ENCODE results near the gene MON2.
"Not testable (repeated sequence)": the region's sequence is repeated elsewhere in the genome, so short reads cannot be mapped to it uniquely, and the experiment has no call there.

Gene MON2

DNA sequence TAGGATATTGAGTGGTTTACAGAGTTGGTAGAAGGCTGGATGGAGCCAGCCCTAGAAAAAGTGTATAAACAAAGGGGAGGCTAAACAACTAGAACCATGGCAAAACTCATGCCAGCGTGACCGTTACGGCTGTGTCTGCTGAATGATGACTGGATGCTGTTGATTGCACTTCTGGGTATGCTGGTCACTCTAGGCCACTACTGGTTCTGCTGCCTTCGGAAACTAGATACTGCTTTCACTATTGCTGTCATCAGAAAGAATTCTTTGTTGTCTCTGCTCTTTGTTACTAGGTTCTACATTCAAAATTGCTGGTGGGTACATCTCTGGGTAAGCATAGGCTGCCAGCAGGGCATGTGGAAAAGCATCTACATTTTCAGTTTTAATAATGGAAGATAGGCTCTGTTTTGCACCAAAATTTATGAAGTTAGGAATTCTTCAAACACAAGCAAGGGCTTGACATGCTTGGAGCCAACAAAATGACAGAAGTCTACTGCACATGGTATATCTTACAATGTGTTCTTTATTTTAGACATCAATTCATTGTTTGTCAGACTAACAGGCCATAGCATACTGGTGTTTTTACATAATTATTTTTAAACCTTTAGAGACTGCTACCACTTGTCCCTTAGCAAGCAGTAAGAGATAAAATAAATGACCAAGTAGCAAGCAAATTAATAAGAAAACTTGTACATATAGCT, 15.4 kb downstream of the MON2 start:
- DNase-seq: no peak

DNA sequence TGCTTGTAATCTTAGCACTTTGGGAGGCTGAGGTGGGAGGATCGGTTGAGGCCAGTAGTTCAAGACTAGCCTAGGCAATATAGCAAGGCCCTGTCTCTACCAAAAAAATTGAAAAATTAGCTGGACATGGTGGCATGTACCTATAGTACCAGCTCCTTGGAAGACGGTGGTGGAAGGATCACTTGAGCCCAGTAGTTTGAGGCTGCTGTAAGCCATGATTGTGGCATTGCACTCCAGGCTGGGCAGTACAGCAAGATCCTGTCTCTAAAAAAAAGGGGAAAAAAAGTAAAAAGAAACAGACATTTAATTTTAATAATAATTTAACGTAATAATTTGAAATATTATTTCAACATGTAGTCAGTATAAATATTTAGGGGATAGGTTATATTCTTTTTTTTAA, 16.1 kb downstream of the MON2 start:
- DNase-seq: no peak

DNA sequence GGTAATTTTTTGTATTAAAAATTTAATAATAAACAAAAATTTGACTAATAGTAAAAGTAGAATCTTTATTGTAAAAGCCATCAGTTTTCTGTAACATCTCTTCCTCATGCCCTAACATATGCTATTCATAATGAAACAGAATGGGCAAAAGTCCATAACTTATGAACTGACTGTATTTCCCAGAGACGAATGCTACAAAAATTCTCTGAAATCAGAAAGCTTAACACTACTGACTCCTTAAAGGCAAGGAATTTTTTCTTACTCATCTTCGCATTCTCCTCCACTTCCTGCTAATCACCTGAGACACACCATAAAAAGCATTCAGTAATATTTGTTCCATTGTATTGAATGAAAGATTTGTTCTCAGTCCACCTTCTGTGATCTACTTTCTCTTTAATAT, 17.6 kb downstream of the MON2 start:
- DNase-seq: no peak

DNA sequence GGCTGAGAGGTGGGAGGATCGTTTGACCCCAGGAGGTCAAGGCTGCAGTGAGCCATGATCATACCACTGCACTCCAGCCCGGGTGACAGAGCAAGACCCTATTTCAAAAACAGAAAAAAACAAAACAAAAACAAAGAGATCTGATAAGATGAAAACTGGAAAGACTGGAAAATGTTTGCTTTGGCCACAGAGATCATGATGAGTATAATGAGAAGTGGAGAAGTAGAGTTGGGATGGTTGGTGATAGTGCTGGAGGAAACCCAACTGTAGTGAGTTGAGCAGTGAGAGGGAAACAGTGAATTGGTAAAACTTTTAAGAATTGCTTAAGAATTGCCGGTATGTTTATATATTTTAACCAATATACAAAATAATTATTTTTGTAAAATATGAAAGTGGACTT, 39.2 kb downstream of the MON2 start:
- DNase-seq: no peak

DNA sequence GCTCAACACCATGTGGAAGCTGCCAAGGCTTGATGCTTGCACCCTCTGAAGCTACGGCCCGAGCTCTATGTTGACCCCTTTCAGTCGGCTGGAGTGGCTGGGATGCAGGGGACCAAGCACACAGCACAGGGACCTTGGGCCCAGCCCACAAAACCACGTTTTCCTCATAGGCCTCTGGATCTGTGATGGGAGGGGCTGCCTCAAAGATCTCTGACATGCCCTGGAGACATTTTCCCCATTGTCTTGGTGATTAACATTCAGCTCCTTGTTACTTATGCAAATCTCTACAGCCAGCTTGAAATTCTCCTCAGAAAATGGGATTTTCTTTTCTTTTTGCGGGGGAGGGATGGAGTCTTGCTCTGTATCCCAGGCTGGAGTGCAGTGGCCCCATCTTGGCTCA, 46.3 kb downstream of the MON2 start:
- DNase-seq: no peak

DNA sequence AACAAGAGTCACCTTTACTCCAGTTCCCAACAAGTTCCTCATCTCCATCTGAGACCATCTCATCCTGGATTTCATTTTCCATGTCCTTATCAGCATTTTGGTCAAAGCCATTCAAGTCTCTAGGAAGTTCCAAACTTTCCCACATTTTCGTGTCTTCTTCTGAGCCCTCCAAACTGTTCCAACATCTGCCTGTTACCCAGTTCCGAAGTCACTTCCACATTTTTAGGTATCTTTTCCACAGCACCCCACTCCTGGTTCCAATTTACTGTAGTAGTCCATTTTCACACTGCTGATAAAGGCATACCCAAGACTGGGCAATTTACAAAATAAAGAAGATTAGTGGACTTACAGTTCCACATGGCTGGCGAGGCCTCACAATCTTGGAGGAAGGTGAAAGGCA, 47.5 kb downstream of the MON2 start:
- DNase-seq: not testable (repeated sequence)

DNA sequence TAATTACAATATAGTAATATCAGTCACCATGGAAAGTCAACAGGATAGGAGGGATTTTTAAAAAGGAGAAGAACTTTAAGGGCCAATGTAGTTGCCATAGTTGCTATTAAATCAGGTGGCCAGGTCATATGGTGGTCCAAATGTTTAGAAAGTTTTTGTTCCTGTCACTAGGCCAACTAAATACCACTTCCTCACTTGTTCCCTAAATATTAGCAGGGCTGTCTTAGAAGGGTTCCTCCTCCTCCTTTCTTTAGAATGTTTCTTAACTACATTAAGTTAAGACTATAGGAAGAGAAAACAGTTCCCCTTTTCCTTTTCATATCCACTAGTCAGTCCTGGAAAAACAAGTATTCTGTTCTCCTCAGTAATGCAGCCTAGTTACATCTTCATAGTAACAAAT, 50.3 kb downstream of the MON2 start:
- no peak for DNase-seq

DNA sequence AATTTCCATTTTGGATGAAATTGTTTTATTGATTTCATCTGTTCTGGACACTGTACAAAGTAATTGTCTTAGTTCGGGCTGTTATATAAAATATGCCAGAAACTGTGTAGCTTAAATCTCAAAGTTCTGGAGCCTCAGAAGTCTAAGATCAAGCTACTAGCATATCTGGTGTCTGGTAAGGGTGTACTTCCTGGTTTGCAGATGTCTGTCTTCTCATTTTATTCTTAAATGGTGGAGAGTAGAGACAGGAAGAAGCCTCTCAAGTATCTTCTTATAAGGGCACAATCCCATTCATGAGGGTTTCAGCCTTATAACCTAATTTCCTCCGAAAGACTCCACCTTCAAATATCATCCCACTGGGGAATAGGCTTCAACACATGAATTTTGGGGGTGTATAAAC, 51.3 kb downstream of the MON2 start:
- DNase-seq: no peak

DNA sequence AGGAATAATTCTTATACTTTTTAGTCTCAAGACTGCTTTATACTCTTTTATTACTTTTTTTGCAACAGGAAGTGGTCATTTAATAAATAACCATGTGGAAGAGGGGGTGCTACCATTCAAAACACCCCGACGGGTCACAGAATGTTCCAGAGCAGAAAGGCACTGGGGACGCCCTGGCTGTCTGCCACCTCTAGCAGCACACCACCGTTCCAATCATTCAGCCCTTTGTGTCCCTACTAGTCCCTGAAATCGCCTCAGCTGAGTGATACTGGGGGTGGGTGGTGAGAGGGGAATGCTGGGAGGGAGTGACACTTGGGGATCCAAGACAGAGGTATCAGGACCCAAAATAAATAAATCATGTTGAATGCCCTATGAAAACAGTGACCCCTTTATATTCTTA, 52.4 kb downstream of the MON2 start:
- no peak for DNase-seq

DNA sequence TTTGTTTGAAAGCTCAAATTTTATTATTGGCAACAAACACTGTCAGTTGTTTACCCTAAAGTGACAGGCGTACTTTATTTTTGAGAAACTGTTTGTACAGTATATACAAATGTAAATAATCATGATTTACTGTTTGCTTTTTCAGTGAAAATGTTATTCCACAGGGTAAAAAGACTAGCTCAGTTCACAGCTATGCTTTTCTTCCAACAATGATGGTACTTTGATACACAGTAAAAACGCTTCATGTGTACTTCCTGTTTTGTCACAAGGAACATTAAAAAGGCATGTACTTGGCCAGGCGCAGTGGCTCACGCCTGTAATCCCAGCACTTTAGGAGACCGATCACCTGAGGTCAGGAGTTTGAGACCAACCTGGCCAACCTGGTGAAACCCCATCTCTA, 53.7 kb downstream of the MON2 start:
- DNase-seq: no peak

DNA sequence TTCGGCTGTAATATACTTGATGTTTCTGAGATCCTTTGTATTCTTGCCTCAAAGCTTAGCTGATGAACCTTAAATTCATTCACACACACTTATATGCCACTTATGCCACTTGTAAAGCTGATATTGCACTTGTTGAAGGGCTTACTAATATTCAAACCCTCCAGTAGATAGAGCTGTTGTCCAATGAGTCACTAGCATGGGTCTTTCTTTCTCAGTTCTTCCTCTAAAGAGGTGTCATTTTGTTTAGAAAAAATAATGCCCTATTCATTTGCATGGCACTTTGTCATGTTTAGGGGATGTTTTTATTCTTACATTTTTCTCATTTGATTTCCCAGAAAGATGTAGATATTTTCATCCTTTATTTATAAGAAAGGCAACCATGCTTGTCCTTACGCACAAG, 56.4 kb downstream of the MON2 start:
- peak; percentile 38 for DNase-seq

DNA sequence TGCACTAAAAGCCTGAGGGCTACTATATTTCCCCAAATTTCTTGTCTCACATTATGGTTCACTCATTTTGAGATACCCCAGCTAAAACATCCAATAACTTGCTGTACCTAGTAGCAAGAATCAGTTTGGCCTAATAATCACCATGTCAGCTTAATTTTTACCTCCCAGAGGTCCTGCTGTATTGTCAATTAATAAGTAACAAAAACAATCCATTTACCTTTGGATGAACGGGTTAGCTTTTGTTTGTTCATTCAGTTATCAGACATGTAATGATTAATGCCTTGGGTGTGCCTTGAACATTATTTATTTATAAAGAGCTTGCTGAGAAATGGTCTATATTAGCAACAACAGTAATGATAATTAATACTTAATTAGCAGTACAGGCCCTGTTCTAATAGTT, 57.0 kb downstream of the MON2 start:
- no peak for DNase-seq

DNA sequence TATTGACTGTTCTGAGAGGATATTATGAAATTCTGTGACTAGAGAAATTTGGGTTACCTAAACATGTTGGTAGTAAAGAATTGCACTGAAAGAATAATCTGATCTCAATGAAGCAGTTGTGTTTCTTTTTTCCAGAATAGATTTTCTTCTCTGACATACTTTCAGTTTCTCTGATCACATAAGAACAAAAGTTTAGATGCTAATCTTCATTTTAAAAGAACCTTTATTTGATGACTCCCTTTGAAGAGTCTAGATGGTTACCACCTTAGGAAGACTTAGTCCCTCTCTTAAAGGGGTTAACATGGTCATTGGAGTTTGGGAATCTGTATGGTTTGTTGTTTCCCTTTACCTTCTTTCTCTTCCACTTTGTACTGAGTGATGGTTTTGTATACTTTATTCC, 58.6 kb downstream of the MON2 start:
- DNase-seq: no peak

DNA sequence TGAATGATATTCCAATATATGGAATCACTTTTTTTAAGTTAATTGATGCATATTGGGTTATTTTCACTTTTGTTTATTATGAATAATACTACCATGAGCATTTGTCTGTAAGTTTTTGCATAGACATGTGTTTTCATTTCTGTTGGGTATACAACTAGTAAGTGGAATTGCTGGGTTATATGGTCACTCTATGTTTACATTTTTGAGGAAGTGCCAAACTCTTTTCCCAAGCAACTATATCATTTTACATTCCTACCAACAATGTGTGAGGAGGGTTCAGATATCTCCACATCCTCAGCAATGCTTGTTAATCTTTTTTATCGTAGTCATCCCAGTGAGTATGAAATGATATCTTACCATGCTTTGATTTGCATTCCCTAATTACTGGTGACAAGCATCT, 64.0 kb downstream of the MON2 start:
- no peak for DNase-seq

DNA sequence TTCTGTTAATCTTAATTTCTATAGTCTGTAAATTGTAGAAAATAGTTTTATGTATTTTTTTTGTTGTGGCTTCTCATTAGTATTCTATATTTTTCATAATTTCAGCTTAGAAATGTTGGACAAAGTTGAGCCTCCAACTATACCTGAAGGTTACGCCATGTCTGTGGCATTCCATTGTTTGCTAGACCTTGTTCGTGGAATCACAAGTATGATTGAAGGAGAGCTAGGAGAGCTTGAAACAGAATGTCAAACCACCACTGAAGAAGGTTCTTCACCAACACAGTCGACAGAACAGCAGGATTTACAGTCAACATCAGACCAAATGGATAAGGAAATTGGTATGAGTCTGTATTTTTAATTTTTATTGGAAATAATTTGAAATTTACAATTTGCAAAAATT, 65.7 kb downstream of the MON2 start:
- no peak for DNase-seq

DNA sequence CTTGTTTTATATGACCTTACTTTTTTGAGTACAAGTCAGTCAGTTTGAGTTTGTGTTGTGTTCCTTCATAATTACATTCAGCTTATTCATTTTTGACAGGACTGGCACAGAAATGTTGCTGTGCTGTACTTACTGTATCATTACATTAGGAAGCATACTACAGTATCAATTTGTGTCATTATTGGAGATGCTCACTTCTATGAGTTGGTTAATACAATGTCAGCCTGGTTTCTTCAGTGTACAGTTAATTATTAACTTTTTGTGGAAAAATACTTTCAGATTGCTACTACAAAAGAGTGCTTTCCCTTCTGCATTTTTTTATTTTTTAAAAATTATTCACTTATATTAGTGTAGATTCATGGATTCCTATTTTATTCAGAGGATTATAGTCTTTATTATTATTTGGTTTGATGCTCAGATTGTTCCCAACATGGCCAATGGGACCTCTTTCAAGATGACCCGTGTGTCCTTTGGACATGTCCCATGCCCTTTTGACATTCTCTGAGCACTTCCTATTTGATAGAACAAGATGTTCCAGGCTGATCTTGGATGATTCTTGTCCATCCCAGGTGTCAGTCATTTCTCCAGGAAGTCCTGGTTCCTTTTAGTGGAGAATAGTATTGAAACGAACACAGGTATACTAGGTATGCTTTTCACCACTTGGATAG, 66.6 kb downstream of the MON2 start:
- no peak for DNase-seq

DNA sequence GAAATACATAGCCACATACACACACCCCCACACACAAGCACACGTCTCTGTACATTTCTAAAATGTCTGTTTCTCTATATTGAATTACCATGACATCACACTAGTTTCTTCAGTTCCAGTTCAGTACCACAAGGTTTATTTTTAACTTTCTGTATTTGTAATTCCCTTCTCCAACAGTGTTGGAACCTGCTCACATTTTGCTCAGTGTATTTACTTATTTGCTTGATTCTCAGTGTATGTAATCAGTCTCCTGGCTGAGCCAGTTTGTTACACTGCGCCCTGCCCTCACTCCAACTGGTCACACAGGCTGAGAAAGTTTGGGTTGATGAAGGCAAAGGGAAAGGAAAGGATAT, 67.1 kb downstream of the MON2 start:
- DNase-seq: no peak

DNA sequence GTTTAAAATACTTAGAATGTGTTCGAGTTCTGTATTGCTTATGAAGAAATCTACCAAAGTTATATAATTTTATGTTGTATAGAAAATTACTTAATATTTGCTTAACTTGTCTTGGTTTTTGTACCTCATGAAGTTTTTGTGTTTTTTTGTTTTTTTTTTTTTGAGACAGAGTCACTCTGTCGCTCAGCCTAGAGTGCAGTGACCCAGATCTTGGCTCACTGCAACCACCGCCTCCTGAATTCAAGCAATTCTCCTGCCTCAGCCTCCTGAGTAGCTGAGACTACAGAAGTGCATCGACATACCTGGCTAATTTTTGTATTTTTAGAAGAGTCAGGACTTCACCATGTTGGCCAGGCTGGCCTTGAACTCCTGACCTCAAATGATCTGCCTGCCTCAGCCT, 69.9 kb downstream of the MON2 start:
- DNase-seq: no peak

DNA sequence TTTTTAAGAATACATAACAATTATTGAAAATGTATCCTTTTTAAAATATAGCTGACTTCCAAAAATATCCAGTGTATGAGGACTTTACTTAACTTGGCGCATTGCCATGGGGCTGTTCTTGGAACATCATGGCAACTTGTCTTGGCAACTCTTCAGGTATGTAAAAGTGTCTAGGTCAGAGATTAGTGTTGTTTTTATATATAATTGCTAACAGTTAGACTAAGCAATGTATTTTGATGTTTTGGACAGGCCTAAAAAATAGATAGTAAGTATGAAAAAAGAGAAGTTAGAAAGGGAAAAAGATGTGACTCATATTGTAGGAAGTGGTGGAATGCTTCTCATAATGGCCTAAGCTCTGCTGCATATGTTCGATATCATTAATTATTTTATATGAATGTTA, 70.9 kb downstream of the MON2 start:
- DNase-seq: no peak

DNA sequence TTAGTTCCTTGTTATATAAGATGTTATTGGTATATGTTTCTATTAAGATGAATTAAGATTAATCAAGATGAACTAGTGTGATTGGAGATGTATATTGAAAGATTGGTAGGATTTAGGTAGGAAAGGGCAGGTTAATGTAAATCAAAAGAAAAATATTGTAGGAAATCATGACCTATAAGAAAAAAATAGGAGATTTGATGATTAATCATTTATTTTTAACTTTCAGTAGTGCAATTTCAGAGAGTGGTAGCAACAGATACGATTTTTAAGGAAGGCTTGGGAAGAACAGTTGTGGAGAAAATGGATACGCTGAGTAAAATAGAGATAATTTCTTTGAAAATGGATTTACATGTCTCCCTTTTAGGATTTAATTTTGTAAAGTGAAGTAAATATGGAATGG, 73.7 kb downstream of the MON2 start:
- no peak for DNase-seq

DNA sequence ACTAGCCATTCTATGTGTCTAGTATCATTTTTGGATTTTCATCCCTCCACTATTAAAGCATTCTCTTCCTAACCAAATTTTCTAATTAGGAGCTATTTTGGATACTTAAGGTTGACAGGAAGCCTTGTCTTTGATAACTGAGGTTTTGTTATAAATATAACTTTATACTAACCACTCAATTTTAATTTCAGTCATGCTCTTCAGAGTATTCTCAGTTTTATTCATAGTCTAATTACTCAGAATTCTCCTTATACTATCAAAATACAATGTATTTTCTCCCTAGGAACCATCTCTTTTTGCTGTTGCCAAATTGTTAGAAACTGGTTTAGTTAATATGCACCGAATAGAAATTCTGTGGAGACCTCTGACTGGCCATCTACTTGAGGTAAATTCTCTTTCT, 76.2 kb downstream of the MON2 start:
- DNase-seq: no peak

DNA sequence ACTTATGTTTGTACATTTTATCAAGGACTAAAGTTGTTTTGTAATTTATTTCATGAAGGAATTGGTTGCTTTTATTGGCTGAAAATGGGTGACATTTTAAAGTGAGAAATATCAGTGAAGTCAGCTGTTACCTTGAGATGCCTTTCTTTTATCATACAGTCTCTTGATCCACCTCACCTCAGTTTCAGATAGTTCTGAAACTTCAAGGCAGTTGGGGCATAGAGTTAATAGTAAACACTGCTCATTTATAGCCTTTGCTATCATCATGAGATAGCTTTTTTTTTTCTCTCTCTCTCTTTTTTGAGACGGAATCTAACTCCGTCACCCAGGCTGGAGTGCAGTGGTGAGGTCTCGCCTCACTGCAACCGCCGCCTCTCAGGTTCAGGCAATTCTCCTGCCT, 76.7 kb downstream of the MON2 start:
- DNase-seq: no peak

DNA sequence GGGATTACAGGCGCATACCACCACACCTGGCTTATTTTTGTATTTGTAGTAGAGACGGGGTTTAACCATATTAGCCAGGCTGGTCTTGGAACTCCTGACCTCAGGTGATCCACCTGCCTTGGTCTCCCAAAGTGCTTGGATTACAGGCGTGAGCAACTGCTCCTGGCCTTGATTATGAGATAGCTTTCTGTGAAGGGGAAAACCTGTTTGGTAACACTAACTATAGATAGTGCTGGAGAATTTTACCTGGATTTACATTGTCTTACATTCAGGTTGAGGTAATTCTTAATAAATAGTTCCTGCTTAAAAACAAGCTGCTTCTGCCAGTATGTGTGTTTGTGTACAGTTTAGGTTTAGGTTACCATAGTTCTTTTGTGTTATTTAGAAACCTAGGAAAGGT, 77.1 kb downstream of the MON2 start:
- DNase-seq: no peak

DNA sequence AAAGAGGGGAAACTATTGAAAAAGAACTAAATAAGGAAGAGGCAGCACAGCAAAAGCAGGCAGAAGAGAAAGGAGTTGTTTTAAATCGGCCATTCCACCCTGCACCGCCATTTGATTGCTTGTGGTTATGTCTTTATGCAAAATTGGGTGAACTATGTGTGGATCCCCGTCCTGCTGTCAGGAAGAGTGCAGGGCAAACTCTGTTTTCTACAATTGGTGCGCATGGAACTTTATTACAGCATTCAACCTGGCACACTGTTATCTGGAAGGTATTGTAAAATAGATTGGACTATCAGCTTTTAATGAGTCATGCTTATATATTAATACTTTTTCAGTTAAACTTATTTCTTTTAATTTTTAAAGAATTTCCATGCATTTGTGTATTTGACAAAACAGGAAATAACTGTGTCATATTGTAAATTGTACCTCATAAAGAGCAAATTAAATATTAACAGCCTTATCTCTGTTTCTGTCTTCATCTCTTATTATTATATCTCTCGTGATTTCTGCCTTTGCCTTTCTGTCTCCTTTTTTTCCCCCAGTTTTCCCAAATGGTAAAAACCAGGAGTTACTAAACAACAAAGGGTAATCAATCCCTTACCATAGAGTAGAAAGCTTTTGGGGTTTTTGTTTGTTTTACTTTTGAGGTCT, 86.4 kb downstream of the MON2 start:
- DNase-seq: no peak

DNA sequence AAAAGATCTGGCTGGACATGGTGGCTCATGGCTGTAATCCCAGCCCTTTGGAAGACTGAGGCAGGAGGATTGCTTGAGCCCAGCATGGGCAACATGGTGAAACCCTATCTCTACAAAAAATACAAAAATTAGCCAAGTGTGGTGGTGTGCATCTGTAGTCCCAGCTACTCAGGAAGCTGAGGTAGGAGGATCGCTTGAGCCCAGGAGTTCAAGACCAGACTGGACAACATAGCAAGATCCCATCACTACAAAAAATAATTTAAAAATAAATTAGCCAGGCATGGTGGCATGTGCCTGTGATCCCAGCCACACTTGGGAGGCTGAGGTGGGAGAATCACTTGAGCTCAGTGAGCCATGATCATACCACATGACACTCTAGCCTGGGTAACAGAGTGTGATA, 92.7 kb downstream of the MON2 start:
- not testable (repeated sequence) for DNase-seq
